Stimulated activated naive CD4-positive, alpha-beta T cell treated with Interleukin-2 at 50 U/mL for 16 hours (primary cell): ENCODE measurements around the gene GAS2.

ENCODE experiments used
- DNase-seq: peaks from one replicate; lab custom pipeline; 2025; lab: John Stamatoyannopoulos, UW

The GAS2 gene

GRCh38 chr11:22787551-22788162 lies 121.2 kb downstream of the GAS2 start:
- no peak for DNase-seq

DNA sequence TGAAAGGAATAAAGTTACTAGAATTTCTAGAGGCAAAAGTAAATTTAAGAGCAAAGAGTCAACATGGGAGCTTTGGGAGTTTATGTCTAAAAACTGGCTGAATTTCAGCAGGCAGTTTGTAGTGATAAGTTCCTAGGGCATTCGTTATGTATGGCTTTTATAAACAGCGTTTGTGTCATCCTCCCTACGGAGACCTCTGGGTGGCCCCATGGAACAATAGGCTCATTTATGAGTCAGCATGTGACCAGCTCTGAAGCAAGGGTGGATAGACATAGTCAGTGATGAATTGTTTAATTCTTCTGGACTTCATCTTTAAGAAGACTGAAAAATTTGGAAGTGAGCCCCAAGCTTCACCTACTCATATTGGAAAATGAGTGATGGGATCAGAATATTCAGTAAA lies 126.1 kb downstream of the GAS2 start:
- no peak for DNase-seq

DNA sequence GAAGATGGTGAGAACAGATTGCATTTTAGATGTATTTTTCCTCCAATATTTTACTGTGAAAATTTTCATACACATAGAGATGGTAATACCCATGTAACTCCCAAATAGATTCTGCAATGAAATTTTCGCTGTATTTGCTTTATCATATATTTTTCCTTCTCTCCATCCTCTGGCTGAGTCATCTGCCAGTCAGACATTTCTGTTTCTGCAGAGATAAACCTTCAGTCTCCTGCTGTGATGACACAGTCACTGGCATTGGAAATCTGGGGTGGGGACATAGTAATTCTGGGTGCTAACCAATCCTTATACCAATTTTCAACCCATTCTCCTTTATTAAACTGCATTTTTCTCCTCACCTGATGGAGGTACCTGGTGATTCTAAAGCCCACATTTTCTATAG lies 129.5 kb downstream of the GAS2 start:
- no peak for DNase-seq

- DNase-seq, result no peak
These were observed 130.6 kb downstream of the GAS2 start for GRCh38 chr11:22797047-22797446.

- DNase-seq, result no peak
These were observed 132.5 kb downstream of the GAS2 start for GRCh38 chr11:22798901-22799300.

GRCh38 chr11:22800482-22800881 lies 134.1 kb downstream of the GAS2 start:
- no peak for DNase-seq

- no peak for DNase-seq
These were observed 136.4 kb downstream of the GAS2 start for GRCh38 chr11:22802861-22803260.

- no peak for DNase-seq
These were observed 141.0 kb downstream of the GAS2 start for GRCh38 chr11:22807391-22807790.

GRCh38 chr11:22807855-22808570 lies 141.6 kb downstream of the GAS2 start:
- DNase-seq, result no peak

GRCh38 chr11:22808571-22809197 lies 142.3 kb downstream of the GAS2 start:
- DNase-seq, result no peak

GRCh38 chr11:22809893-22810292 lies 143.5 kb downstream of the GAS2 start:
- no peak for DNase-seq

DNA sequence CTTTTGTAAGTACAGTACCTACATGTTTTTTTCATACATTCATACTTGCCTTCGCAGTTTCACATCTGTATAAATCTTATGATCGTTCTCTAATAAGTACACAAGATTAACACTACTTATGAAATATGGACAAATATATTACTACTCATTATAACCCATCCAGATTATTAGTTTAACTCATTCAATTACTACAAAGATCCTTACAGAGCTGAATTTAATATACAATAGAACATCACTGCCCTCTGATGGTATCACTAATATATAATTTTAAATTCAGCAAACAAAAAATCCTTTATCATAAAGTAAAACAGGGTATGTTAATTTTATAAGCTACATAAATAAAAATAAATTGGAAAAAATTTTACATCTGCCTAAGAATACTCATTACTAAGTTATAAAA lies 155.8 kb downstream of the GAS2 start:
- DNase-seq, result no peak

- DNase-seq, result no peak
These were observed 162.0 kb downstream of the GAS2 start for GRCh38 chr11:22828373-22828772.

- DNase-seq, result peak; percentile 93
These were observed 163.0 kb downstream of the GAS2 start, which contains the start of gene SVIP for GRCh38 chr11:22829231-22830081. SVIP (minus strand) TSS chr11:22829801; CDS start chr11:22829748, 53 bp downstream.

DNA sequence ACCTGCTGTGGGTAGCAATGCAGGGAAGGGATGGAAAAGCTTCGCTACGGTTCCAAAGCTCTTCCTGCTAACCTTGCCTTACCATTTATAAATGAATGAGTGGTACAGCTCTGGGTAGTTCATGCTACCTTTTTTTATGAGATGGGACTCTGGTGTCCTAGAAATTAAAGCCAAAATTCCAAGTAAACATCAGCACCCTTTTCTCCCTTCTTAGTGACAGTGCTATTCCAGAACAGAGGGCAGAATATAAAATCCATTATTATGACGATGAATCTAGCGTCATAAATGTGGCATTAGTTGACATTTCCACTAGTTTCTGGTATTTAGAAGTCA lies 163.6 kb downstream of the GAS2 start:
- no peak for DNase-seq

DNA sequence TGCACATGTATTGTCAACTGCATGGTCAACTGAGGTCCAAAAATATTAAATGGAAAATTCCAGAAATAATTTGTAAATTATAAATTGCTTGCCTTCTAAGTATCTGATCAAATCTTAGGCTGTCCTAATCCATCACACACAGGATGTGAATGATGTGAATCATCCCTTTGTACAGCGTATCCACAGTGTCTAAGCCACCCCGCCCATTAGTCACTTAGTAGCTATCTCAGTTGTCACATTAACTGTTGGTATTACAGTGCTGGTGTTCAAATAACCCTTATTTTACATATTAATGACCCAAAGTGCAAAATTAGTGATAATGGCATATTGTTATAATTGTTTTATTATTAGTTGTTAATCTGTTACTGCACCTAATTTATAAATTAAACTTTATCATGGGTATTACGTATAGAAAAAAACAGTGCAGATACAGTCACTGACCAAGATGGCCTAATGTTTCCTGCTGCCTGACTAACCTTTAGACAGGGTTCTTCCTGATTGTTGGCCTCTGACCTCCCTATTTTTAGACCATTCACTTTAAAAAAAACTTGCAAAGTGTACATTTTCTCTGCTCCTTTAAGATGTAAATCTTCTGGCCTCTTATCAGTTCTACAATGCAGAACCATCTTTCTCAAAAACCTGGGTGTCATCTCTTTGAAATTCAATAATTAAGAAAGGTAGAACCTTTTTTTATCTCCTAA lies 166.1 kb downstream of the GAS2 start:
- DNase-seq, result no peak

DNA sequence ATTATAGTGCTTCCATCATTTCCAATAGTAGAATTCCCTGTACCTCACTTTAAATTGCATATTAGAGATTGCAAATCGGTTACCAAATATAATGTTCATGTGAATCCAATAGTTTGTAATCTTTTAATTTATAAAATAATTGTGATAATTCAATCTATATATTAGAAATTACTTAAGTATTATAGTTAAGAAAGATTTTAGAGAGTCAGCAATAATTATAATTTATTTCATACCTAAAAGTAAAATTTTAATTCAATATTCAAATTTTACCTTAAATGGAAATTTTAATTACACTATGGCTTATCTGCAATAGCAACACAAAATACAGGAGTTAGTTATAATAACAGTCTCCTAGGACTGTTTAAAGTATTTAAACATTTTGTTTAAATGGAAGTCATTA lies 180.3 kb downstream of the GAS2 start:
- no peak for DNase-seq

- DNase-seq, result no peak
These were observed 185.1 kb downstream of the GAS2 start for GRCh38 chr11:22851477-22851876.

DNA sequence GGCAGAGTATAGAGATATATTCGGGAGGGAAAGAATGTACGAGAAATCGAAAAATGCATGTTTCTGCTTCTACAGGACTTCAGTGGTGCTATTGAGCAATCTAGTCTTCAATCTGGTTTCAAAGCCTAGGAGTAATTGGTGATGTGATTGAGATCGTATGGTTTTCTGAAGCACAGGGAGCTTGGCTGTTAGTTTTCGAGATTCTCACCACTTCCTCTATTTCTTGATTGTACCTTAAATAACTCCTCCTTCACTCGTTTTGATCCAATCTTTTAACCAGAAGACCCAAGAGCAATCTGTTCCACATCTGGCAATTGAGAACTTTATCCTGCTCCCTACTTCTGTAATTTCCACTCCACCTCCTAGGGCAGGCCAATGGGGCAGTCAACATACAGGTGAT lies 193.3 kb downstream of the GAS2 start:
- no peak for DNase-seq

DNA sequence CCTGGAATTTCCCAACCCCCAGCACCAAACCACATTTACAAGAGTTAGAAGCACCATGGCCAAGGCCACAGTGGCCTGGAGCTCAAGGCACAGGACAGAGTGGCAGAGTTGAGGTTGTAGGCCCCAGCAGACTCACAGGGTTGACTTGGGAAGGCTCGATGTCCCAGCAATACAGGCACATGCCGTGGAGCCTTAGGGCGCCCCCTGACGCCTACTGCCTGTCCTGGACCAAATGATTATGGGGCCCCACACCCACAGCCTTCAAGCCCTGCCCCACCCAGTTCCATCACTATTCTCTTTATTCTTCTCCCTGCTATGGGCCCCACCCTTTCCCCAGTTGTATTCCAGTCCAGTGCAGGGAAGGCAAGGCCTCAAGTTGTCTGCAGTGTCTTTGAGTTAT lies 193.8 kb downstream of the GAS2 start, which contains the start of gene CCDC179:
CCDC179 (minus strand) TSS at position 234 of the 400 bp plus-strand sequence; CDS start at position 181, 53 bp downstream.
- DNase-seq, result no peak
